Measurements from ENCODE around the gene GALNT2. TPM values are rescaled to one million over a fixed set of nuclear protein-coding genes. Genes with fewer than 3 reads are reported as not detected.

The GALNT2 gene
- total and polyA plus RNA-seq, 2 of the 13 experiments (the other 11 are each of a cell fraction or from before 2014, with no cell fraction given) = 39.3 to 39.6 TPM

- ATAC-seq = no peak
- H3K36me3 ChIP-seq (replicated peaks in 1 of 2; ENCODE audit: control insufficient read depth in 1 of 2, insufficient read depth in 2 of 2, low read length in 2 of 2) = peaks cover 7 to 30% of the 10 kb centered on the region in 2 experiments; a peak in 4 of 5 replicates
- FAIRE-seq = no peak
- no peaks in the 10 kb centered on the region for H3K79me2 ChIP-seq (ENCODE audit: insufficient read depth, low read length)
- H3K9me3 ChIP-seq (ENCODE audit: low read length) = no peaks in the 10 kb centered on the region
- DNase-seq (ENCODE audit: low spot score) = no peak
- no peak overlapping the region for H3K27ac ChIP-seq (ENCODE audit: extremely low read length, insufficient read depth, low read length)
- H3K27me3 ChIP-seq (ENCODE audit: control insufficient read depth in 1 of 2, insufficient read depth in 2 of 2, low read length in 2 of 2) = no peaks in the 10 kb centered on the region
- POLR2A ChIA-PET = no interaction called here
- no TSS peak for BruUV-seq (replicated peaks)
- intact Hi-C loops (cut with micrococcal nuclease; ENCODE audit: unreplicated experiment) = no loop called here
- WGBS (ENCODE audit: low lambda C conversion rate) = 97% methylated on average over 4 of the region's 4 CpGs
- H3K4me3 ChIP-seq (replicated peaks in 1 of 3; ENCODE audit: insufficient read depth in 1 of 3, low read depth in 2 of 3, low read length in 3 of 3) = no peak overlapping the region
- peaks cover 16% of the 10 kb centered on the region for H3K4me1 ChIP-seq (ENCODE audit: insufficient read depth, low read length)
- TF ChIP-seq ZNF740 (CRISPR knock-in tag; IDR thresholded peaks at IDR 0.05) (no peak), MAFK (conservative IDR thresholded peaks at IDR 0.05 in 1 of 2, IDR thresholded peaks at IDR 0.05 in 1 of 2; ENCODE audit: low read length in 2 of 2) (peak; percentile 21 to 35; a peak in 1 of 4 replicates)
- no peak overlapping the region for H2AFZ ChIP-seq (ENCODE audit: low read length)
- CTCF ChIA-PET (ENCODE audit: low intra/inter-chr PET ratio, low total read pairs) = no interaction called here
- H3K4me2 ChIP-seq (ENCODE audit: low read depth, low read length) = no peak overlapping the region
- no peaks in the 10 kb centered on the region for H4K20me1 ChIP-seq (ENCODE audit: insufficient read depth, low read length)
- in situ Hi-C loops (cut with HindIII; ENCODE audit: extremely low pct_ligation_motif_present, low pct_unique_long_range_greater_than_20kb) = no loop called here
- no peak overlapping the region for H3K9ac ChIP-seq (ENCODE audit: insufficient read depth, low read depth, low read length)
These were observed 139.9 kb downstream of the GALNT2 start for GRCh38 chr1:230206976-230207375.

GRCh38 chr1:230207598-230207997 lies 140.6 kb downstream of the GALNT2 start:
- intact Hi-C loops (cut with micrococcal nuclease; ENCODE audit: unreplicated experiment) (no loop called here), in situ Hi-C loops (cut with HindIII; ENCODE audit: extremely low pct_ligation_motif_present, low pct_unique_long_range_greater_than_20kb) (no loop called here)
- Histone ChIP-seq H2AFZ (ENCODE audit: low read length) (no peak overlapping the region), H3K79me2 (ENCODE audit: insufficient read depth, low read length) (no peaks in the 10 kb centered on the region), H3K9ac (ENCODE audit: insufficient read depth, low read depth, low read length) (no peak overlapping the region), H4K20me1 (ENCODE audit: insufficient read depth, low read length) (no peaks in the 10 kb centered on the region), H3K4me3 (replicated peaks in 1 of 3; ENCODE audit: insufficient read depth in 1 of 3, low read depth in 2 of 3, low read length in 3 of 3) (no peak overlapping the region), H3K4me2 (ENCODE audit: low read depth, low read length) (no peak overlapping the region), H3K4me1 (ENCODE audit: insufficient read depth, low read length) (peaks cover 16% of the 10 kb centered on the region), H3K27me3 (ENCODE audit: control insufficient read depth in 1 of 2, insufficient read depth in 2 of 2, low read length in 2 of 2) (no peaks in the 10 kb centered on the region), H3K27ac (ENCODE audit: extremely low read length, insufficient read depth, low read length) (no peak overlapping the region), H3K36me3 (replicated peaks in 1 of 2; ENCODE audit: control insufficient read depth in 1 of 2, insufficient read depth in 2 of 2, low read length in 2 of 2) (peaks cover 7 to 30% of the 10 kb centered on the region in 2 experiments; a peak in 4 of 5 replicates), H3K9me3 (ENCODE audit: low read length) (no peaks in the 10 kb centered on the region)
- no peak for FAIRE-seq
- DNase-seq (ENCODE audit: low spot score) = no peak
- TF ChIP-seq, protein P1, sequence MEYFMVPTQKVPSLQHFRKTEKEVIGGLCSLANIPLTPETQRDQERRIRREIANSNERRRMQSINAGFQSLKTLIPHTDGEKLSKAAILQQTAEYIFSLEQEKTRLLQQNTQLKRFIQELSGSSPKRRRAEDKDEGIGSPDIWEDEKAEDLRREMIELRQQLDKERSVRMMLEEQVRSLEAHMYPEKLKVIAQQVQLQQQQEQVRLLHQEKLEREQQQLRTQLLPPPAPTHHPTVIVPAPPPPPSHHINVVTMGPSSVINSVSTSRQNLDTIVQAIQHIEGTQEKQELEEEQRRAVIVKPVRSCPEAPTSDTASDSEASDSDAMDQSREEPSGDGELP (IDR thresholded peaks at IDR 0.05; ENCODE audit: borderline replicate concordance, low read depth) = no peak
- TF ChIP-seq ZNF790 (CRISPR knock-in tag; IDR thresholded peaks at IDR 0.05; ENCODE audit: borderline replicate concordance) (no peak), ZNF121 (CRISPR knock-in tag; IDR thresholded peaks at IDR 0.05) (0 out of 2 replicates have a peak, but pooled peaks have one; percentile 17)
- no TSS peak for BruUV-seq (replicated peaks)
- no peak for ATAC-seq
- POLR2A ChIA-PET = no interaction called here
- CTCF ChIA-PET (ENCODE audit: low intra/inter-chr PET ratio, low total read pairs) = no interaction called here
- WGBS (ENCODE audit: low lambda C conversion rate) = 97% methylated on average over 6 of the region's 6 CpGs

Data from HepG2 (cell line).